HL-60/S4 treated with phorbol 12-myristate 13-acetate at 8.2 ng/mL for 4 days and 3 days (cell line): ENCODE measurements around the gene CPB1.

Source experiments
- in situ Hi-C: fragments of 300-500 bp; cut with MboI; formaldehyde crosslinking; loops from 2 replicates; pipeline ENCODE4 v1.15.0; 2022; ENCODE audit warnings: low sequenced_read_pairs

CPB1 gene

DNA sequence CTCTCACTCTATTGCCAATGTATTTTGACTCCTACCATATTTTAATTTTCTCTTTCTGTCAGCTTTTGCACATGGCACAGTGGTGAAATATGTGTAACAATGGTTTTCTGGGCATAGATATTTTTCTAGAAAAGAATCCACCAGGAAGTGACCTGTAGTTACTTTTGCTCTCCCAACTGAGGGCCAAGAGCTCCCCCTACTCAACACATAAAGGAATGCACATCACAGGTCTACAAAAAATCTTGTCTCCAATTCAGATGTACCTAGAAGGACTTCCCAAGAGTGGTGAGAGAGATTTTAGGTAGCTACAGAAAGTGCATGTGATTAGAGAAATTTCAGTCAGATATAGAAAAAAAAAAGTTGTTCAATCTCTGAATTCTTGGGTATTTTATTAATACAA lies 53.1 kb downstream of the CPB1 start:
- in situ Hi-C loops = no loop called here

DNA sequence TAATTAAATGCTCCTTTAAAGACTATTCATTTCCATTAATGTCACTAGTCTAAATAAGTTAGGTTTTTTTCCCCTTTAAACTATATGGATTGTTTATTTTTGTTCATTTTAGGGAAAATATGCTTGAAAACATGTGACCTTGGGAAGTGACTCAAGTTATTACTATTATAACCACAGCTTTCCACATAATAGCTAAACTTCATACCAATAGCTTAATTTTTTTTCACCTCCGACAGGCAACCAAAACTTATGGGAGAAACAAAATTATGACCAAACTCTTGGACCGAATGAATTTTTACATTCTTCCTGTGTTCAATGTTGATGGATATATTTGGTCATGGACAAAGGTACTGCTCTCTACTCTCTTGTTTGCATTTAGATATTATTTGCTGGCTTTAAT lies 53.7 kb downstream of the CPB1 start:
- in situ Hi-C loops = no loop called here

DNA sequence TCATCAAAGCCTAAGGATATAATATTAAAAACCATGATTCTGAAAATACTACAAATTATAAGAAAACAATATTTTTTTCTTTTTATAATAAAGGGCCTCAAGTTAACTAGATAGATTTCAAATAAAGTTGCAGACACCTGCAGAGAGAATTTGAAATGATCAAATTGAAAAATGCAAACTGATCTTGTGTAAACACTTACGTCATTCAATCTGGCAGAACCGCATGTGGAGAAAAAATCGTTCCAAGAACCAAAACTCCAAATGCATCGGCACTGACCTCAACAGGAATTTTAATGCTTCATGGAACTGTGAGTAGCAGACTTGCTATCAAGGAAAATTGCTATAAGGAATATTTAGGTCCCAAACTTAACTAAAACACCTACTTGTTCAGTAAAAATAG lies 54.7 kb downstream of the CPB1 start:
- in situ Hi-C loops = no loop called here

DNA sequence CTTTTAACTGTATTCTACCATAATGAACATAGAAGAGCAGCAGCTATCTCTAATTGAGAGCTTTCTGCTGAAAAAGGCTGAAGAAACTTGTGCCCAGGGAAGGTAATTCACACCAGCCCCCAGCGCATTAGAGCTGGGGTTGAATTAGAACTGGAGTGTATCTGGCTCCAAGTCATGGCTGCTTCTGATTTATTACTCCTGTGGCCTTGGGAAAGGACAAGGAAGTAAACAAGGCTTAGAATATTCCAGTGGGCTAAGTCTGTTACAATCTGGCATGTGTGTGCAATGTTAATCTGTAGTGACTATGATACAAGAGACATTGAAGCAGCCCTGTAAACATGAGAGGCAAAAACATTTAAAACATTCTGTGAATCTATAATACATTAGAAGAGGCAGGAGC lies 55.6 kb downstream of the CPB1 start:
- in situ Hi-C loops = no loop called here

DNA sequence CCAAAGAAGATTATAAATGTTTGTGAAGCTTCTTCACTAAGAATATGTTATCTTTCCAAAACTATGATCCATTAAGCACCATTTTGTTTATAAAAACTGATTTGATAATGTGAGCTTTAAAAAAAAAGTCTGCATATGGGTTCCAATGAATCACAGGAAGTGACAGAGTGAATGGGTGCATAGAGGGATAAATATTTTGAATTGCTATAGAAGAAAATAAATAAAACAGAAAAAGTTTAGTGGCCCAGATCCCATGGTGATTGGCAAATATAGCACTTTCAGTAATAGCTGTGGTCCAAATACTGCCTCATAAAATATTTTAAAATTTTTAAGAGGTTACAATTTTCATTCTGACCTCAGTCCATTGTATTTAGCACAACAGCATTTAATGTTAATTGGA lies 56.6 kb downstream of the CPB1 start:
- in situ Hi-C loops = no loop called here

DNA sequence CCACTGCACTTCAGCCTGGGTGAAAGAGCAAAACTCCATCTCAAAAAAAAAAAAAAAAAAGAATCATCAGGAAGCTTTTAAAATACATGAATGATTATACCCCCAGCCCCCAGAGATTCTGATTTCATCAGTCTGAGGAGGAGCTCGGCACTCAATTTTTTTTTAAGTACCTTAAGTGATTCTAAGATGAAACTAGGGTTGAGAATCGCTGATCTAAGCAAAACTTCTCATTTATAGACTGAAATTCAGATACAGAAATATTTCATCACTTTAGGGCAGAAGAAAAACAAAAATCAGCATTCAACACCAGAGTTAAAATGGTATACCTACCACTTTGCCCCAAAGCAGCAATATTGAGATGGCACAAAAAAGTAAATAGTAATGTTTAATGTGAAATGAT lies 62.2 kb downstream of the CPB1 start:
- in situ Hi-C loops = no loop called here

DNA sequence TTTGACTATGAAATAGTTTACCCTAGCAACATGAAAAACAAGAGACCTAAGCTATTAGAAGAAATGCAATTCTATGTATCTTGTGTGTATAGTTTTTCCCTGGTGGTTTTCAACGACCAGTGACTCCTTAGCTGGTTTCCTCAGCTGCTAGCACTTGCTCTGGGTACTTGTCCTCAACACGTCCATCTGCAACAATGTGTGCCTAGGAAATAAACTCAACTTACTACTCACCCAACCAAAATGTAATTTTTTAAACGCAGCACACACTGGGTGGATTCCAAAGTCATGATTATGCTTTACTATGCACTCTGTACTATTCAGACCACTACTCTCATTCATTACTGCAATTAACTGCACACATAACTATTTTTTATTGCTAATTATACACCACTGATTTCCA lies 68.5 kb downstream of the CPB1 start:
- in situ Hi-C loops = no loop called here

DNA sequence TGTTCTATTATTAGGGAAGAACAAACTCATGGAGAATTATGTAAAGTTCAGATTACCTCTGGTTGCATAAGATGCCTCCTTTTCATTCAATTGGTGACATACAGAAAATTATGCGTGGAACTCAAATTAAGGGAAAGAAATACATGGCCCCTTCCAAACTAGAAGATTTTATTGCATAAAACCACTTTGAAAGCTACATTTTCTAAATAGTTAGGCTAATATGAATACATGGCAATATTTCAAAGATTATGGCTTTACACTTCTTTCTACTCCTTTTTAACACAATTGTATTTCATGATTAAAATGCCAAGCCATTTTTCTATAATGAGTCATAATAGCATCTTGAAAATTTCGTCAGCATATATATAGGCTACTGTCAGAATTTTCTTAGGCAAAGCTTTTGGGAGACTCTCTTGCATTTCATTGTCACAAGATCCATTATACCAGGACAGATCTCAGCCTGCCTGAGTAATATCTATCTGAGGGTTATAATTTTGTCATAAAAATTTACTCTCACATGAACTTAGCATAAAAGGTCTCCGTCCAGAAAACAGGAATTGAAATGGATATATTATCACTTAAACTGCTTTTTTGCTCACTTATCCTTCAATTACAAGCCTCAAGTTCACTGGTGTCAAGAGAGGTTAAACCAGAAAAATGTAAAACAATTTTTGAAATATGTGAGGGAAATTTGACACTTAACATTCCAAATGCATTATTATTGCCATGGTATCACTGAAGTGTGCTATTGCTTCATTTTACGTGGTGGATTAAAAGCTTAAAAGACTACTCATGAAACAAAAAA lies 74.6 kb downstream of the CPB1 start:
- in situ Hi-C loops = no loop called here

DNA sequence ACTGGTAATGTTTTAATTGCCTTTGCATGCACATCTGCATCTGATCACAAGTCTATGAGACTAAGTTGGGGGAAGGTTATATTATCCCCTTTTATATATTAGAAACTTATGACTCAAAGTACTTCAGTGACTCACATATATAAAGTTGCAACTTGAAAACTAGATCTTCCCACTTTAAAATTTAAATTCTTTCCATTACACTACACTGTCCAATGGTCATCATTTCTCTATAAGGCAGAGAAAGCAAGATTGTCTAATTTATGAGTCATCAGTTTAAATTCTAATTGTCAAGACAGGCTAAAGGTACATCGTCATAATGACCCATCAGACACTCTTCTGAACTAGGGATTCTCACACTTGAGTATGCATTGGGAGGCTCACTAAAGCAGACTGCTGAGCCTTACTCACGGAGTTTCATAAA lies 75.4 kb downstream of the CPB1 start:
- in situ Hi-C loops = no loop called here

DNA sequence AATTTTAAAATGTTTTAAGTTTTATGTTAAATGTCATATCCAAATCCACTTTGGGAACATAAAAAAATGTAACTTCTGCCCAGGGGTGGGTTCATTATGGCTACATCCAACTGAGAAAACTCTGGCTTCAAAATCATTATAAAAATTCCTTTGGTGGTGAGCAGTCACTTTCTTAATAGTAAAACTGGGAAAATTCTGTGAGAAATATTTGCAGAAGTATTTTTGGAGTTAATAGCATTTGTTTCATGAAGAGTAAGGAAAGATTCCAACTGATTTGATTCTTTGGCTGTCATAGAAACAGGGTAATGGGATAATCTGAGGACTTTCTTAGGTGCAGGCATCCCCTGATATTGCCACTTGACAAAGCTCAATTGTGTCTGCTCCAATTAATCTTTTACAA lies 76.3 kb downstream of the CPB1 start:
- in situ Hi-C loops = no loop called here

DNA sequence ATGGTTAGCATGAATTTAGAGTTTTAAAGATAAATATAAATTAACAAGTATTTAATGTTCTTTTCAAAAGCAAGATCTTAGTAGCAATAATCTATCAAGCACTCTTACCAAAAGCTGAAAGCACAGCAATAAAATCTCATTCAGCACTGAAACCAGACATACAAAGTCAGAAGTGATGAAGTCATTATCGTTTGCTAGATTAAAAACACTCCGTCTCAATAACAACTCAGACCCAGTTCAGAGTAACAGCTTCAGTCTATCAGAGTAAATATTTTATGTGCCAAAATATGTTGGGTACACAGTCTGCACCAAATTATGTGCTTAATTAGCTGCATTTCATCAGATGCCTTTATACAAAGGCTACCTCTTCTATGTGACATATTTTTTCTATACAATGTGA lies 79.1 kb downstream of the CPB1 start:
- in situ Hi-C loops = no loop called here
